ENCODE data around the gene PCDH10.

GRCh38 chr4:133147286-133147821 lies 1.7 kb upstream of the PCDH10 start:
- no peak for TF ChIP-seq POLR2AphosphoS5 (IDR thresholded peaks at IDR 0.05; ENCODE audit: low read depth, low read length)
- no peak for TF ChIP-seq POLR2A (IDR thresholded peaks at IDR 0.05; ENCODE audit: low read depth, low read length)
- no peak for TF ChIP-seq TAF1 (IDR thresholded peaks at IDR 0.05; ENCODE audit: borderline replicate concordance, low read depth, low read length)
